ENCODE measurements around the gene THAP7. TPM values are rescaled to one million over a fixed set of nuclear protein-coding genes. Genes with fewer than 3 reads are reported as not detected.

The THAP7 gene
- total RNA-seq, 2 donors from 2014 or later, result 29.5 to 31.2 TPM

GRCh38 chr22:20970939-20971657, 30.8 kb downstream of the THAP7 start:
- ATAC-seq (replicated peaks in 1 of 2) (no peak), DNase-seq (no peak)
- H3K4me1 Mint-ChIP-seq (ENCODE audit: low read depth), result no peaks in the 10 kb centered on the region
- H3K27me3 Mint-ChIP-seq (ENCODE audit: low read depth), result no peaks in the 10 kb centered on the region
- no peaks in the 10 kb centered on the region for H3K9me3 Mint-ChIP-seq
- H3K36me3 Mint-ChIP-seq (ENCODE audit: insufficient read depth in 2 of 2), result no peaks in the 10 kb centered on the region
- no peak overlapping the region for H3K4me3 Mint-ChIP-seq
- H3K27ac Mint-ChIP-seq, result no peak overlapping the region

GRCh38 chr22:20968281-20968977, 33.5 kb downstream of the THAP7 start:
- no peak overlapping the region for H3K27ac Mint-ChIP-seq
- H3K9me3 Mint-ChIP-seq, result no peaks in the 10 kb centered on the region
- H3K27me3 Mint-ChIP-seq (ENCODE audit: low read depth), result peaks cover 12% of the 10 kb centered on the region
- H3K36me3 Mint-ChIP-seq (ENCODE audit: insufficient read depth in 2 of 2), result no peaks in the 10 kb centered on the region
- ATAC-seq (replicated peaks in 1 of 2) (no peak), DNase-seq (no peak)
- H3K4me1 Mint-ChIP-seq (ENCODE audit: low read depth), result peaks cover 6% of the 10 kb centered on the region
- H3K4me3 Mint-ChIP-seq, result no peak overlapping the region

- Mint-ChIP-seq H3K27ac (no peak overlapping the region), H3K27me3 (ENCODE audit: low read depth) (peaks cover 19% of the 10 kb centered on the region), H3K9me3 (no peaks in the 10 kb centered on the region), H3K4me3 (no peak overlapping the region), H3K4me1 (ENCODE audit: low read depth) (peaks cover 6% of the 10 kb centered on the region), H3K36me3 (ENCODE audit: insufficient read depth in 2 of 2) (no peaks in the 10 kb centered on the region)
- ATAC-seq (replicated peaks in 1 of 2), result no peak
- no peak for DNase-seq
Observed at GRCh38 chr22:20967697-20968211, 34.2 kb downstream of the THAP7 start.

- no peak within 1 kb of the TSS for H3K4me3 Mint-ChIP-seq
- ATAC-seq (replicated peaks in 1 of 2), result no peak
- no peak within 1 kb of the TSS for H3K27ac Mint-ChIP-seq
Observed at GRCh38 chr22:20966883-20967696, 34.8 kb downstream of the THAP7 start, which contains the start of gene AIFM3. Gene AIFM3, plus strand, starts transcription at chr22:20967255. Its CDS starts 690 bp downstream, at chr22:20967945.

GRCh38 chr22:20965888-20966855, 35.7 kb downstream of the THAP7 start:
- peak overlapping the region in 1 of 2 donors; percentile 59 for H3K4me3 Mint-ChIP-seq
- no peaks in the 10 kb centered on the region for H3K9me3 Mint-ChIP-seq
- ATAC-seq (replicated peaks in 1 of 2), result no peak

More at GRCh38 chr22:20966883-20967696, 34.8 kb downstream of the THAP7 start, which contains the start of gene AIFM3:
- H3K4me1 Mint-ChIP-seq (ENCODE audit: low read depth), result peaks cover 7% of the 10 kb centered on the region
- peaks cover 19% of the 10 kb centered on the region for H3K27me3 Mint-ChIP-seq (ENCODE audit: low read depth)
- DNase-seq, result no peak
- no peaks in the 10 kb centered on the region for H3K9me3 Mint-ChIP-seq
- H3K36me3 Mint-ChIP-seq (ENCODE audit: insufficient read depth in 2 of 2), result no peaks in the 10 kb centered on the region

GRCh38 chr22:20965104-20965887, 36.6 kb downstream of the THAP7 start:
- Mint-ChIP-seq H3K4me1 (ENCODE audit: low read depth) (peaks cover 13% of the 10 kb centered on the region), H3K27me3 (ENCODE audit: low read depth) (peaks cover 22% of the 10 kb centered on the region), H3K4me3 (peak overlapping the region; percentile 59 to 62), H3K27ac (no peak overlapping the region), H3K9me3 (no peaks in the 10 kb centered on the region), H3K36me3 (ENCODE audit: insufficient read depth in 2 of 2) (no peaks in the 10 kb centered on the region)
- peak; percentile 30 to 32 for ATAC-seq (replicated peaks in 1 of 2)
- no peak for DNase-seq

More at GRCh38 chr22:20965888-20966855, 35.7 kb downstream of the THAP7 start:
- Mint-ChIP-seq H3K27me3 (ENCODE audit: low read depth) (peaks cover 19% of the 10 kb centered on the region), H3K27ac (no peak overlapping the region), H3K4me1 (ENCODE audit: low read depth) (peaks cover 13% of the 10 kb centered on the region), H3K36me3 (ENCODE audit: insufficient read depth in 2 of 2) (no peaks in the 10 kb centered on the region)
- no peak for DNase-seq

GRCh38 chr22:20964799-20965103, 37.2 kb downstream of the THAP7 start:
- H3K27ac Mint-ChIP-seq, result no peak overlapping the region
- H3K4me3 Mint-ChIP-seq, result peak overlapping the region; percentile 73 to 88

GRCh38 chr22:20964090-20964798, 37.7 kb downstream of the THAP7 start:
- ATAC-seq (replicated peaks in 1 of 2), result peak; percentile 10
- no peak overlapping the region for H3K27ac Mint-ChIP-seq
- peak overlapping the region; percentile 73 to 88 for H3K4me3 Mint-ChIP-seq

More at GRCh38 chr22:20964799-20965103, 37.2 kb downstream of the THAP7 start:
- Mint-ChIP-seq H3K9me3 (no peaks in the 10 kb centered on the region), H3K27me3 (ENCODE audit: low read depth) (peaks cover 24% of the 10 kb centered on the region), H3K36me3 (ENCODE audit: insufficient read depth in 2 of 2) (no peaks in the 10 kb centered on the region), H3K4me1 (ENCODE audit: low read depth) (peaks cover 13% of the 10 kb centered on the region)
- no peak for DNase-seq
- ATAC-seq (replicated peaks in 1 of 2), result no peak

GRCh38 chr22:20963201-20964052, 38.5 kb downstream of the THAP7 start:
- Mint-ChIP-seq H3K9me3 (no peaks in the 10 kb centered on the region), H3K27ac (no peak overlapping the region), H3K27me3 (ENCODE audit: low read depth) (peaks cover 27% of the 10 kb centered on the region), H3K4me1 (ENCODE audit: low read depth) (peaks cover 13% of the 10 kb centered on the region), H3K4me3 (peak overlapping the region; percentile 4 to 12), H3K36me3 (ENCODE audit: insufficient read depth in 2 of 2) (no peaks in the 10 kb centered on the region)
- ATAC-seq (replicated peaks in 1 of 2) (no peak), DNase-seq (no peak)

More at GRCh38 chr22:20964090-20964798, 37.7 kb downstream of the THAP7 start:
- no peaks in the 10 kb centered on the region for H3K9me3 Mint-ChIP-seq
- DNase-seq, result no peak
- H3K4me1 Mint-ChIP-seq (ENCODE audit: low read depth), result peaks cover 13% of the 10 kb centered on the region
- peaks cover 24% of the 10 kb centered on the region for H3K27me3 Mint-ChIP-seq (ENCODE audit: low read depth)
- H3K36me3 Mint-ChIP-seq (ENCODE audit: insufficient read depth in 2 of 2), result no peaks in the 10 kb centered on the region

- DNase-seq, result no peak
- Mint-ChIP-seq H3K4me1 (ENCODE audit: low read depth) (peaks cover 20% of the 10 kb centered on the region), H3K36me3 (ENCODE audit: insufficient read depth in 2 of 2) (no peaks in the 10 kb centered on the region), H3K9me3 (no peaks in the 10 kb centered on the region), H3K4me3 (no peak overlapping the region), H3K27me3 (ENCODE audit: low read depth) (peaks cover 35% of the 10 kb centered on the region), H3K27ac (no peak overlapping the region)
- no peak for ATAC-seq (replicated peaks in 1 of 2)
Observed at GRCh38 chr22:20962491-20962945, 39.4 kb downstream of the THAP7 start.
